Stimulated activated CD8-positive, alpha-beta memory T cell treated with anti-CD3 and anti-CD28 coated beads, Interleukin-2, amount 100 ng/mL, for 48 hours (primary cell): ENCODE data around the gene GPR12.

Source experiments
- DNase-seq, 2 donors: peaks; one replicate each; pipeline ENCODE4 v3.0.0-alpha.2; 2020; ENCODE audit warnings: low read depth in 2 of 2

Gene GPR12

GRCh38 chr13:26759907-26760831 lies at the start of gene GPR12:
Gene GPR12 (minus strand): TSS chr13:26760786. CDS start chr13:26759827, 959 bp downstream.
- DNase-seq: no peak

GRCh38 chr13:26810095-26810494 lies 49.5 kb upstream of the GPR12 start:
- DNase-seq: no peak

GRCh38 chr13:26806891-26807290 lies 46.3 kb upstream of the GPR12 start:
- no peak for DNase-seq

- no peak for DNase-seq
Measured at GRCh38 chr13:26787961-26788360, 27.4 kb upstream of the GPR12 start.

GRCh38 chr13:26786651-26787295 lies 26.2 kb upstream of the GPR12 start:
- no peak for DNase-seq

- DNase-seq: peak; percentile 23 to 24
Measured at GRCh38 chr13:26785838-26786630, 25.4 kb upstream of the GPR12 start.

GRCh38 chr13:26784704-26785639 lies 24.4 kb upstream of the GPR12 start:
- DNase-seq: no peak

GRCh38 chr13:26780411-26780810 lies 19.8 kb upstream of the GPR12 start:
- DNase-seq: no peak

GRCh38 chr13:26779321-26779720 lies 18.7 kb upstream of the GPR12 start:
- DNase-seq: no peak

- no peak for DNase-seq
Measured at GRCh38 chr13:26772531-26772930, 11.9 kb upstream of the GPR12 start.

GRCh38 chr13:26771796-26772195 lies 11.2 kb upstream of the GPR12 start:
- DNase-seq: no peak

GRCh38 chr13:26762745-26763345 lies 2.3 kb upstream of the GPR12 start:
- no peak for DNase-seq

GRCh38 chr13:26760832-26761582 lies 421 bp upstream of the GPR12 start:
- DNase-seq: no peak

- DNase-seq: no peak
Measured at GRCh38 chr13:26759249-26759906, 1.2 kb downstream of the GPR12 start.

- no peak for DNase-seq
Measured at GRCh38 chr13:26758496-26759157, 2.0 kb downstream of the GPR12 start.

GRCh38 chr13:26756961-26757360 lies 3.6 kb downstream of the GPR12 start:
- DNase-seq: no peak

GRCh38 chr13:26752671-26753070 lies 7.9 kb downstream of the GPR12 start:
- DNase-seq: no peak

GRCh38 chr13:26749905-26750304 lies 10.7 kb downstream of the GPR12 start:
- no peak for DNase-seq

GRCh38 chr13:26749285-26749684 lies 11.3 kb downstream of the GPR12 start:
- DNase-seq: no peak
